ENCODE measurements around the gene CABLES1.
"Not testable (repeated sequence)": the region's sequence is repeated elsewhere in the genome, so short reads cannot be mapped to it uniquely, and the experiment has no call there.

The CABLES1 gene

DNA sequence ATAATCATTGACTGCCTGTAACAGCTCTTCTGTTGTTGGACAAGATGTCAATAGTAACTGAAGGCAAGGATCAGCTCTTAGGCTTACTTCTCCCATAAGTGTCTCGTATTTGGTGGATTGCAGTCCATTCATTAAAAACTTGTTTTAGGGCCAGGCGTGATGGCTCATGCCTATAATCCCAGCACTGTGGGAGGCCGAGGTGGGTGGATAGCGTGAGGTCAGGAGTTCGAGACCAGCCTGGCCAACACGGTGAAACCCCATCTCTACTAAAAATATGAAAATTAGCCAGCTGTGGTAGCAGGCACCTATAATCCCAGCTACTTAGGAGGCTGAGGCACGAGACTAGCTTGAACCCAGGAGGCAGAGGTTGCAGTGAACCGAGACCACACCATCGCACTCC is 26.1 kb upstream of the CABLES1 start:
- DNase-seq (ENCODE audit: low read depth), result not testable (repeated sequence)

DNA sequence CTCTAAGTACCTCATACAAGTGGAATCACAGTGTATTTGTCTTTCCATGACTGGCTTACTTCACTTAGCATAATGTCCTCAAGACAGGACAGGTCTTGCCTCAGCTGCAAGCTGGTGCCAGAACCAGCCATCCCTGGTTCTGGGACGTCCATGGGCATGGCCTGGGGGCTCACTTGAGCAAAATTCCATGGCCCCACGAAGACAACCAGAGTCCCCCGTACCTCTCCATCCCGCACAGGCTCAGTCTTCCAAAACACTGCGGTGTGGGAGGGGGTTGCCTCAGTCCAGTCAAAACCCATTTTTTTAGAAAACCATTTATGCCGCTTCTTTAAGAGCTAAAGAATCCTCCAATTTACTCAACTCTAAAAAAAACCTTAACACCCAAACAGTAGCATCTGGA is 21.7 kb upstream of the CABLES1 start:
- DNase-seq (ENCODE audit: low read depth), result no peak

DNA sequence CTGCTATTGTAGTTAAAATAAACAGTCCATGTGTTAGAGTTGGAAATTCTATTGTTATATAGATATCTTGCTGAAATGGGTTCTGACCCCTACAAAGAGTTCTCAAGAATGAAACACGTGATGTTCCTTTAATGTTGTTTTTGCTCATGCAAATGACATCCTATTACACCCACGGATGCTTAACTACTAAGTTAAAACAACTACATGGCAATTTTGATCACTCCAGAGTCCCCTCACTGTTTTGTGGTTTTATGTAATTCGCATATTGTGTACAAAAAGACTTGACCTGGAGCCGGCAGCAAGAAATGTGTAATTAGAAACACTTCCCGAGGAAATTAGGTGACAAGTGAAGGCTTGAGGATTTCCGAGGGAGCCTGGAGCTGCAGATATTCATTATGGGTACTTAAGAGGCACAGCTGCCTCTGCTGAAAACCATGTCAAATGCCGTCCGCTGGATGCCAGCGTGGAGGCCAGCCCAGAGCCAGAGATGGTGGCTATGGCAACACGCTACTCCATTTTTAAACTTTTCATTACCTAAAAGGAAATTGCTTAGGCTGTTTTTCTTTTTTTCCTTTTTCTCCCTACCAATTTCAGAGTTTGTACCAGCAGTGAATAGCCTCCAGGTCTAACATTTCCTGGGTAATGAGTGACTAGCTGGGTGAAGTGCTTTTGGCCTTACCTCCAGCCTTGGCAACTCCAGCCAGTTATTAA is 21.0 kb upstream of the CABLES1 start:
- no peak for DNase-seq (ENCODE audit: low read depth)

DNA sequence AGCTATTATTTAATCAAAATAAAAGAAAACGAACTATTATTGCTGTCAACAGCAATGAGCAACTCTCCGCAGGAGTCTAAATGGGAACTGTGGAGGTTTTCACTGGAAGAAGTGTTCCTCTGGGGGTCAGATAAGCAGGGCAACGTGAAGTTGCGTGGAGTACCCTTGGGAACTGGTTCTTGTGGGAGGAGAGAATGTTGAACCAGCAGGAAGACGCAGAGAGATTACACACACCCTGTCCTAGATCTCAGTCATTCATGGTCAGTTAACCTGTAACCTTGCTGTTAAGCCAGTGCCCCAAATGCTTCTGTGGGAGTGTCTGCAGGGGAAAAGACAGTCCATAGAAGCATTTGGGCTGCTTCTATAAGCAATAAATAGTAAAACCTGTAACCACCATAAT is 20.4 kb upstream of the CABLES1 start:
- peak; percentile 71 for DNase-seq (ENCODE audit: low read depth)

DNA sequence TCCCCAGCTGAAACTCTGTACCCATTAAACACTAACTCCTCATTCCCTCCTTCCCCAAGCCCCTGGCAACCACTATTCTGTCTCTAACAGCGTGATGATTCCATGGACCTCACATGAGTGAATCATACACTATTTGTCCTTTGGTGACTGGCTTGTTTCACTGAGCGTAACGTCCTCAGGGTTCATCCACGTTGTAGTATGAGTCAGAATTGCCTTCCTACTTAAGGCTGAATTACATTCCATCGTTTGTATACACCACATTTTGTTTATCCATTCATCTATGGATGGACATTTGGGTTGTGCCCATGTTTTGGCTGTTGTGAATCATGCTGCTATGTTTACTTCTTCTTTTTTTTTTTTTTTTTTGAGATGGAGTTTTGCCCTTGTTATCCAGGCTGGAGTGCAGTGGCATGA is 19.6 kb upstream of the CABLES1 start:
- peak; percentile 97 for DNase-seq (ENCODE audit: low read depth)

DNA sequence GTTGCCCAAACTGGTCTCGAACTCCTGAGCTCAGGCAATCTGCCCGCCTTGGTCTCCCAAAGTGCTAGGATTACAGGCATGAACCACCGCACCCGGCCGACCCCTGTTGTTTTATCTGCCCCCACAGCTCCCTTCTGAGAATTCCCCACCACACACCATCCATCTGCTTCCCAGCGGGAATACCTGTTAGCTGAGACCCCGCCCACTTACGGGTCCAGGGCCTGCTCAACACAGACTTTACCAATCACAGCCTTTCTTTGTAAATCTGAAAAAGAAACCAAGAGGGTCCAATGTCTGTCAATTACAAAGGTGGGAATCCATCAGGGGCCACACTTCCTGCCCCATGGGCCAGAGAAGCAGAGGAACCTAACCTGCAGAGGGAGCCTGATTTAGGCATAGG is 14.2 kb upstream of the CABLES1 start:
- DNase-seq (ENCODE audit: low read depth), result no peak

DNA sequence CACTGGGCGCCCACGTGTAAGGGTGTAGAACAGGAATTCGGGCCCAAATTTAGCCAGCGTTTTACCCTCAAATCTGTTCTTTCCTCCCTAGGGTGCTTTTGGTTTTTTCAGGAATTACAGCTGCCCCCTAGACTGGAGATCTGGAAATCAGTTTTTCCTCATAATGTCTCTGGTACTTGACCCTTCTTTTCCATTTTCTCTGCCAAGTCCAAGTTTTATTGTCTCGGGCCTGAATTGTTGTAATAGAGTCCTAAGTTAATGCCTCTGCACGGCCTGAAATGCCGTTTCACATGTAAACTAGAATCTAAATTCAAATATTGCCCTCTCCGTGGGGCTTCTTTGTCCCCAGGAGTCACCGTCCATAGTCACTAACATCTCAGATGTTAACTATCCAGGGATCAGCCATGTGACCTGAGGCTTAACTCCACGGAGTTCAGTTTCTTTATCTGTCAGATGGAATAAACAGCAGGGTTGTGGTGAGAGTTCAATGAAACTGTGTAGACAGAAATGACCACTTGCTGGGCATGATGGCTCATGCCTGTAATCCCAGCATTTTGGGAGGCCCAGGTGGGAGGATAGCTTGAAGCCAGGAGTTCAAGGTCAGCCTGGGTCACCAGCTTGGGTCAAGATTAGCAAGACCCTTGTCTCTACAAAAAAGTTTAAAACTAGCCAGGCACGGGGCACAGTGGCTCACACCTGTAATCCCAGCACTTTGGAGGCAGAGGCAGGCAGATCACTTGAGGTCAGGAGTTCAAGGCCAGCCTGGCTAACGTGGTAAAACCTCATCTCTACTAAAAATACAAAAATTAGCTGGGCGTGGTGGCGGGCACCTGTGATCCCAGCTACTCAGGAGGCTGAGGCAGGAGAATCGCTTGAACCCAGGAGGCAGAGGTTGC is 12.7 kb upstream of the CABLES1 start:
- no peak for DNase-seq (ENCODE audit: low read depth)

DNA sequence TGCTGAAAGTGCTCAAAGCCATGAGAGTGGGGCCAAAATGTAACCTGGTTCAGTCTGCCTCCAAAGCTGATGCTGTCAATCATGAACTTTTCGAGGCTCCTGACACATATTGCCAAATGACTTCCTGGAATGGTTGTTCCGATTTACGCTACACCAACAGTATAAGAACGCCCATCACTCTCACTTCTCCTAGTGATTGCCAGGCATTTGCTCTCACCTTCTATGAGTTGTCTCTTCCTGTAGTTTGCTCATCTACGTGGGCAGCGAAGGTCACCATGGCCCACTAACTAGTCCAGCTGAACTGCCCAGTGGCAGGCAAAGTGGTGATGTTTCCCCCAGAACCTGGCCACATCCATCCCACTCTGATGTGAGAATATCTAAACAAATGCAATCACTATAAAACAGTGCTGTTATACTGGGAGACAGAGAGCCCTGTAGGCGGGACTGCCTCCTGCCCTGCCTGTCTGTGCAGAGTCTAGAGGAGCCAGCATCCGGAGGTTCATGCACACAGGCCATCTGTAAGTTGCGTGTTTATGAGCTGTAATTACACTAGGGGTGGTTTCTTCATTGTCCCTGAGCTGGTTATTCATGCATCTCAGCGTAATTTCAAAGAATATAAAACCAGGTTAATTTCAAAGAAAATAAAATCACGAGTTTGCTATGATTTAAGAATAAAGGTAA is 8.8 kb upstream of the CABLES1 start:
- DNase-seq (ENCODE audit: low read depth), result no peak

DNA sequence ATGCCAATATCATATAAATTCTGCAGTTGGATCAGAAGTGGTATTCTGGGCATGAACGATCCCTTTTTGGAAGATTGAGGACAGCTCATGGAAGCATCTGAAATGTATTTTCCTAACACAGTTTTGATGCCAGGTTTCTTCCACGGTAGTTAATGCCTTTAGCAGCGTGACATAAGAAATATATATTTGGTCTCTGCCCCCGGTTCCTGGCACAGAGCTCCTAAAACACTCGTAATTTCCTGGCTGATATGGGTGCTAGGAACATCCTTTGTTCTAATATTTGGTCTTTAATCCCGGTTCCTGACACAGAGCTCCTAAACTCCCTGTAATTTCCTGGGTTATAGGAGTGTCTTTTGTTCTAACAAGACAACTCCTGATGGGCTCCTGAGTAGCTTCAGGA is 8.2 kb upstream of the CABLES1 start:
- DNase-seq (ENCODE audit: low read depth), result no peak

DNA sequence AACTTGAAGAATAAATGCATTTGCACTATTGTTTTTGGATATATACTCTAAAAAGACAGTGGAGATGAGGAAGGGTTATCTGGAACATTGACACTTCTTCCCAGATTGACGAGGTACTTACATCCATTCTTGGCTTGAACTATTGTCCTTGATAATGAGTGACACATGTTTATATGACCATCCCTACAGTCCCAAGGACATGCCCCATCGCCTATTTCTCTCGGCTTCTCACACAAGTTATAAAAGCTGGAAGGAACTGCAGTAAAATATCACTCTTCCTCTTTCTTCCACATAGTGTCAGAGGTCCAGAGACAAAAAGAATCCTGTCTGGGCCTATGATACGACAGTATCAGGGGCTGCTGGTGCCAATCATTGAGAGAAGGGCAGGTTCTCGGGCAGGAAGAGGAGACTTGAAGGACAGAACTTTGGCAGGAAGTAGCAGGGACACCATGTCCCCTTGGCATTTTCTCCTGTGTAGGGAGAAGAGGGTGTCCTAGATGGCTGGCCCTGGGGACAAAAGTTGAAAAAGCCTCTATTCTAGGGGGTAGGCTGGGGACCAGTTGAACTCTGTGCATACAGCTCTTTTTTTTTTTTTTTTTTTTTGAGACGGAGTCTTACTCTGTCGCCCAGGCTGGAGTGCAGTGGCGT is 5.8 kb upstream of the CABLES1 start:
- no peak for DNase-seq (ENCODE audit: low read depth)

DNA sequence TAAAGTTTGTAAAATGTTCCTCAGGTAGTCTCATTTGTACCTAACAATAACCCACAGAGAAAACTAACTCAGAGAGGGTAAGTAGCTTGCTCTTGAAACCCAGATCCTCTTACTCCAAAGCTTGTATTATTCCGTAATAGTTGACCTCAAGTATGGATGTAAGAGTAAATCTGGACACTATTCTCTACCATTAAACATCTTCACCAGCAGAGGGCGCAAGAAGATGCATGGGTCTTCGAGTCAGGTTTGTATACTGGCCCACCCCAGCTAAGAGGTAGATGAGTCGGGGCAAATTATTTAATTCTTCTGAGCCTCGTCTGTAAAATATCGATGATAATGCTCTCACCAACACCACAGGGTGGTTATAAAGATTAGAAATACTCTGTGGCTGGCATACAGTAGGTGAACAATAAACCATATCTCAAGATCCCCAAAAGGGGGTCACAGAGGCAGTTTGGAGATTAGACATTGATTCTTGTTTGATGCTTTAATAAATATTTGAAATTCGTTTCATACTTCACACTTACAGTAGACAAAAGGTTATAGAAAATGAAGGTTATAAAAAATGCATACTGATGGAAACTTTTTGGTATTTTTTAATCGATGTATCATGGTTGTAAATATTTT is 3.5 kb upstream of the CABLES1 start:
- DNase-seq (ENCODE audit: low read depth), result peak; percentile 81

DNA sequence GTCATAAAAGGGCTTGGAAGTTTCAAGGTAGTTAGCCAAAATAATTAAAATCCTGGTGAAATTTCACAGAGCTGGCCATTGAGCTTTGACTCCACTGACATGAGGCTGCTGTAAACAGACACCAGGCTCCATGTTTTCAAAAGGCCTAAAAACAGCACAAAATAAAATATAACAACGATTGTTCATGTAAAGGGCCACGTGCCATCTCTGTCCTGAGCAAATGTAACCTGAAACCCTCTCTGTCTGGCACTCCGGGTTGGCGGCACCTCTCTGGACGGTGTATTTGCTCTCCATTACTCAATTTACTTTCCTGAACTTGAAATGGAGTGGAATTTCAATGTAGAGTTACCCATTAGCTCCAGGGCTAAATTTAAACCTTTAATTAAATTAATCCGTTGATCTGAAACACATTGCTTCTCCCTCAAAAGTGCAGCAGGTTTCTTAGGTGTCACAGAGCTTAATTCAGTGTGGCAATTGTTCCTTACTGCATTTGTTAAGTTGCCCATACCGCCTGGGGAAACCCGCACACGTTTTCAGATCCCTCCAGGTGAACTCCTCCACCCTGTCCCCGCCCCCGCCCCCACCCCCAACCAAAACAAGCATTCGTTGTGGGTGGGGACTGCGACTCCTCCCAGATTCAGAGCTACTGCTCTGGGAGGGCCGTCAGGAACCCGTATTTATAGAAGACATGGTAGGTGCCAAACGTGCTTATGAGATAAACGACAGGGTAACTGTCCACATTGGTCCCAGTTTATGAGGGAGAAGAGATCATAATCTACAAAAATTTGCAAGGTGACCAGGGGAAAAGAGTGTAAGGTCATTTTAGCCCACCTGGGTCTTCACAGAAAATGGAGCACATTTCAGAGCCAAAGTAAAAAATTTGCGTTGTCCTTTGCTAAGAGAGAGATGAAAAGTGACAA is 1.2 kb upstream of the CABLES1 start:
- DNase-seq (ENCODE audit: low read depth), result no peak

DNA sequence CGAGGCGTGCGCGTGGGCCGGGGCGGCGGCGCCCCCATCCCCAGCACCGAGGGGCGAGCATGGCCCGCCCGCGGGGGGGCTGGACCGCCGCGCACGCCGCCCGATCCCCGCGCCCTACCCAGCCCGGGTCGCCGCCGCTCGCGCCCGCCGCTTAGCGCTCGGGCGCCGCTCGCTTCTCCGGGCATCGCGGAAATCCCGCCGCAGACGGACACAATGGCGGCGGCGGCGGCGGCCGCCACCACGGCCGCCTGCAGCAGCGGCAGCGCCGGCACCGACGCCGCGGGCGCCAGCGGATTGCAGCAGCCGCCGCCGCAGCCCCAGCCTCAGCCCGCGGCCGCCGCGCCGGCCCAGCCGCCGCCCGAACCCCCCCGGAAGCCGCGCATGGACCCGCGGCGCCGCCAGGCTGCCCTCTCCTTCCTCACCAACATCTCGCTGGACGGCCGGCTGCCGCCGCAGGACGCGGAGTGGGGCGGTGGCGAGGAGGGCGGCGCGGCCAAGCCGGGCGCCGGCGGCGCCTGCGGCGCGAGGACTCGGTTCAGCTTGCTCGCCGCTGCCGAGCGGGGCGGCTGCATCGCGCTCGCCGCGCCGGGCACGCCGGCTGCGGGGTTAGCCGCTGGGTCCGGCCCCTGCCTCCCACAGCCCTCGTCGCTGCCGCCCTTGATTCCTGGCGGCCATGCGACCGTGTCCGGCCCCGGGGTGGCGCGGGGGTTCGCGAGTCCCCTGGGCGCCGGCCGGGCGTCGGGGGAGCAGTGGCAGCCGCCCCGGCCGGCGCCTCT is 453 bp downstream of the CABLES1 start:
- DNase-seq (ENCODE audit: low read depth), result no peak

DNA sequence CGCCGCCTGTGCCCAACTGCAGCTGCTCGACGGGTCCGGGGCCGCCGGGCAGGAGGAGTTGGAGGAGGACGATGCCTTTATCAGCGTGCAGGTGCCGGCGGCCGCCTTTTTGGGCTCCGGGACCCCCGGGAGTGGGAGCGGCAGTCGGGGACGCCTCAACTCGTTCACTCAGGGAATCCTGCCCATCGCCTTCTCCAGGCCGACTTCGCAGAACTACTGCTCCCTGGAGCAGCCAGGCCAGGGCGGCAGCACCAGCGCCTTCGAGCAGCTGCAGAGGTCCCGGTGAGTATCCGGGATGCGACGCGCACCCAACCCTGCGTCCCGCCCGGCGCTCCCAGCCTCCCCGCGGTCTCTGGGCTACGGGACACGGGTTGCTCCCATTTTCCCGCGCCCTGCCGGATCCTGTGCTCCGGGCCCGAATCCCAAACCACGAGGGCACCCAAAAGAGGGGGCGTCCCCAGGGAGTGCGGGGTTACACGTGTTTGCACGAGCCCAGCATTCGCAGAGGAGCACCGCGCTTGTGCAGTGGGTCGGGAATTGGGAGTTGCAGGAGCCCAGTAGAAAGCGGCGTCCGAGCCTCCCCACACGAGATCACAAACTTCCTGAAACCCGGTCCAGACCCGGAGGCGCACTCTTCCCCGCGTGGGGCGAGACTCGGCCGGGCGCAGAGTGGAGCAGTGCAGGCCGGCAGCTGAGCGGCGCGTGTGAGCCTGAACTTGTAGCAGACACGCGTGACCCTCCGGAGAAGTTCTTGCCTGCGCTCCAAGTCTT is 1.2 kb downstream of the CABLES1 start:
- DNase-seq (ENCODE audit: low read depth), result no peak

DNA sequence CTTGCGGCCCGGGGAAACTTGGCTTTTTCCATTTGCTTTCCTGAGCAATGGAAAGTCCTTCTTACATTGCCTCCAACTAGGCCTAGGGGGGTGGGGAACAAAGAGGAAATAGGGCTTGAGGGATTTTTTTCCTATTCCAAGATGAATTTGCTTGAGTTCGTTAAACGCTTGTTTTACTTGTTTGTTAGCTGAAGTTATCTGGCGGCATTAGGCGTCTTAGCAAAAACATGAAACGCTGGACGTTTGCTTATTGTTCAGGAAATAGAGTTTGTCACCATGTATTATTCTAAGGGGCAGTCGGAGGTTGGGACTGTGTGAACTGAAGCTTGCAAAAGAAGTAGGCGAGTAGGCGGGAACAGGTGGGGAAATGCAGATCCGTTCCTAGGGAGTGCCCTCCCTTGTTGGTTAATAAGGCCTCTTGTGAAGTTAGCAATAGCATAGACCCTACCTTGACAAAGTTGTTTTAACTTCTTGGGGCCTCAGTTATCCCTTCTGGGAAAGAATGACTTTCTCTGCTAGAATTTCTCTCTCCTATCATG is 1.9 kb downstream of the CABLES1 start:
- DNase-seq (ENCODE audit: low read depth), result no peak

DNA sequence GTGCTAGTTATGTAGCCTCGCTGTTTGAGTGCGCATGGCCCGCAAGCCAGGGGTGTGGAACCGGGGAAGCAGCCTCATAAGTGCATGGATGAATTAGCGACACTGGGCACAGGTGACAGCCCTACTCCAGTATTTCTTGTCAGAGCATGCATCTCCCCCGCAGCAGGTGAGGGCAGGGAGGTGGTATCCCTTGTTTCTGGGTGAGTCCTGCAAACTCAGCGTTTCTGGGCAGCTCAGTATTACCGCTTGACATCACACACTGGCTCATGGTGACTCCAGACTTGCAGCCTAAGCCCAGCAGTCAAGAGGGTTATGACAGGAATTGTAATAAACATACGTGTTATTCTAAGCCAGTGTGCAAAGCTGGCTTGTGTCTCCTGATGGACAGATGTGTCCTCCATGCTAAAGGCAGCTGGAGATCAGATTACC is 2.5 kb downstream of the CABLES1 start:
- DNase-seq (ENCODE audit: low read depth), result no peak

DNA sequence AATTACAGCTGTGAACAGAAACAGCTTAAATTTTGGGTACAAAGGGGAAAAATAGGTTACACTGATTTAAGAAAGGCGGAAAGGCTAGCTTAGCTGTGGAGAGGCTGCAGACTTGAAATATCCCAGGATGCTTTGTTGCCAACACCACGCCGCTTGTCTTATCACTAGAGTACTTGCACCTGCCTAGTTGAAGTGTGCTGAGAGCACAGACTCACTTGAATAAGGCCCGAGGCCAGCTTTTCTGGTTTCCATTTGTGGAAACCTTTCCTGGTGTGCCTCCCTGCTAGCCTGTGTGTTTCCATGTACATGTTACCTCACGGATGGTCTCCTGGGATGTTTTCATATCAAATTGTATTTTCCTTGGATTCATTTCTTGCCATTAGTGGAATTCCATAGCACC is 3.2 kb downstream of the CABLES1 start:
- DNase-seq (ENCODE audit: low read depth), result no peak

DNA sequence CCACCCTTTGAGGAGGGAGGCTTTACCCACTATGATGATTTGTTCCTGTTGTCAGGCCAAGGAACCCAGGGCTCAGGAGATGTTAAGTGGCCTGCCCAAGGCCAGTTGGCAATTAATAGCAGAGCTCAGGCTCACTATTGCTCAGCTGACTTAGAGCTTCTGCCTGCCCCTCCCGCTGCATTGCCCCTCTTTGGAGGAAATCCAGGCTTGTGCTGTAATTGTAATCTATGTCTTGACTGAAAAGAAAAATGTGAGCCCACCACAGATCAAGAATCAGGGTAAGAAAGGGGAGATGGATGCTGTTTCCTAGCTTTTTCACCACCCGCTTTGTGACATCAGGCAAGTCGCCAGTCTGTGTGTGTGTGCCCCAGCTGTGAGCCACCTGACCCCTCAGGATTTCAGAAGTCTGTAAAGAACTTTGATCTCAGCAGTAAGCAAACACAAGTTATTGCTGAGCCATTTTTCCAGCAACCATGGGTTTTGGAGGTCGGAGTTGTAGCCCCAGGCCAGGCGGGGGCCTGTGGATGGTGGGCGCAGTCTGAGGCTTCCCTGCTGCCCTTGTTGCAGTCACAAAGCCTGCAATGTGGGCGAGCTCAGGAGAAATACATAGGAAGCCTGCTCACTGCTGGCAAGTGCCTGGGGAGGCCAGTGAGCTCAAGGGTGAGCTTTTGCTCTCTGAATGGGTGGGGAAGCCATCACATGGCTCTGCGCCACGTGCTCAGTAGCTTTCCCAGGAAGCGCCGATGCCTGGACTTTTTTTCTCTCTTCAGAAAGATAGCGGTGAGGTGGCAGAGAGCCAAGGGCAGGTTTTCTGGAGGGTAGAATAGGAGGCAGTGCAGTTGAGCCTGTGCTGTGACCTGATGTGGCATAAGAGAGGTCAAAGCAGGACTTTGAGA is 6.1 kb downstream of the CABLES1 start:
- no peak for DNase-seq (ENCODE audit: low read depth)
